Gastroesophageal sphincter (tissue), 4 donors: Measurements from ENCODE around the gene MMP14. TPM values are rescaled to one million over a fixed set of nuclear protein-coding genes. Genes with fewer than 3 reads are reported as not detected.

Source experiments
- ATAC-seq: fragments of 150-250 bp; one replicate; pipeline ENCODE4 v1.9.1; 2016; ENCODE audit warnings: mild to moderate bottlenecking, moderate library complexity
- H3K27ac ChIP-seq, 4 donors: fragments of 200-600 bp; sonication (generic) in 3 of 4; 1 replicate in 3 of 4; 2 replicates in 1 of 4; pipeline ENCODE4 v1.5.1; 2016 to 2019
- H3K27me3 ChIP-seq: fragments of 200-600 bp; sonication (generic); one replicate; pipeline ENCODE4 v1.5.1; 2019
- H3K36me3 ChIP-seq, 2 donors: fragments of 200-600 bp; sonication (generic); one replicate each; pipeline ENCODE4 v1.5.1; 2019; ENCODE audit warnings: control low read depth in 1 of 2
- H3K4me1 ChIP-seq, 3 donors: fragments of 200-600 bp; sonication (generic); 1 replicate in 2 of 3; 2 replicates in 1 of 3; pipeline ENCODE4 v1.5.1; 2016 to 2019; ENCODE audit warnings: control low read depth in 2 of 3
- H3K4me3 ChIP-seq, 2 donors: fragments of 200-600 bp; sonication (generic); one replicate each; pipeline ENCODE4 v1.5.1; 2019; ENCODE audit warnings: mild to moderate bottlenecking in 1 of 2, moderate library complexity in 1 of 2
- H3K9me3 ChIP-seq, 3 donors: fragments of 200-600 bp; sonication (generic); one replicate each; pipeline ENCODE4 v1.5.1; 2017 to 2019; ENCODE audit warnings: control low read depth in 2 of 3
- EP300 ChIP-seq: sonication (generic); formaldehyde crosslinking; IDR thresholded peaks from one replicate; pipeline ENCODE4 v1.6.1; 2017; ENCODE audit warnings: antibody characterized with exemption, mild to moderate bottlenecking
- POLR2A ChIP-seq, 2 donors: fragments of 450-650 bp; IDR thresholded peaks; one replicate each; pipeline ENCODE4 v1.6.1; 2017; ENCODE audit warnings: antibody characterized with exemption in 2 of 2, mild to moderate bottlenecking in 2 of 2, moderate library complexity in 1 of 2
- POLR2AphosphoS5 ChIP-seq: sonication (generic); formaldehyde crosslinking; IDR thresholded peaks from one replicate; pipeline ENCODE4 v1.6.1; 2017; ENCODE audit warnings: antibody characterized with exemption
- WGBS, 2 donors: methylation state at CpG; one replicate each; pipeline ENCODE4 v1.1.5; 2018; ENCODE audit warnings: low coverage in 1 of 2; 5-methylcytosine and 5-hydroxymethylcytosine counted together
- total RNA-seq, 4 donors: library from RNA; depleted of rRNA; stranded (reverse); fragments of >200 nt; gene quantifications; one replicate each; pipeline ENCODE4 v1.1.0, GENCODE V29; 2016
- TF ChIP-seq, protein P1 (sequence below), 4 experiments: fragments of 200-600 bp in 2 of 4; fragments of 450-650 bp in 2 of 4; sonication (generic) in 1 of 4; IDR thresholded peaks; one replicate each; pipeline ENCODE4 v1.5.1; 2017 to 2019; ENCODE audit warnings: antibody characterized with exemption in 4 of 4, mild to moderate bottlenecking in 2 of 4, moderate library complexity in 2 of 4

Gene MMP14
- total RNA-seq, 4 donors from 2014 or later: 114 to 127 (median 123) TPM

GRCh38 chr14:22813145-22813544 is 23.2 kb upstream of the MMP14 start:
- Histone ChIP-seq H3K4me3 (no peak overlapping the region), H3K36me3 (no peaks in the 10 kb centered on the region), H3K27me3 (no peaks in the 10 kb centered on the region), H3K4me1 (no peaks in the 10 kb centered on the region), H3K9me3 (no peaks in the 10 kb centered on the region), H3K27ac (no peak overlapping the region)
- ATAC-seq: no peak
- 72 to 77% methylated on average over 2 to 9 of the region's 9 CpGs for WGBS, 2 donors
- TF ChIP-seq EP300 (no peak), POLR2A (IDR thresholded peaks at IDR 0.05) (no peak), POLR2AphosphoS5 (no peak)
- TF ChIP-seq, protein P1, sequence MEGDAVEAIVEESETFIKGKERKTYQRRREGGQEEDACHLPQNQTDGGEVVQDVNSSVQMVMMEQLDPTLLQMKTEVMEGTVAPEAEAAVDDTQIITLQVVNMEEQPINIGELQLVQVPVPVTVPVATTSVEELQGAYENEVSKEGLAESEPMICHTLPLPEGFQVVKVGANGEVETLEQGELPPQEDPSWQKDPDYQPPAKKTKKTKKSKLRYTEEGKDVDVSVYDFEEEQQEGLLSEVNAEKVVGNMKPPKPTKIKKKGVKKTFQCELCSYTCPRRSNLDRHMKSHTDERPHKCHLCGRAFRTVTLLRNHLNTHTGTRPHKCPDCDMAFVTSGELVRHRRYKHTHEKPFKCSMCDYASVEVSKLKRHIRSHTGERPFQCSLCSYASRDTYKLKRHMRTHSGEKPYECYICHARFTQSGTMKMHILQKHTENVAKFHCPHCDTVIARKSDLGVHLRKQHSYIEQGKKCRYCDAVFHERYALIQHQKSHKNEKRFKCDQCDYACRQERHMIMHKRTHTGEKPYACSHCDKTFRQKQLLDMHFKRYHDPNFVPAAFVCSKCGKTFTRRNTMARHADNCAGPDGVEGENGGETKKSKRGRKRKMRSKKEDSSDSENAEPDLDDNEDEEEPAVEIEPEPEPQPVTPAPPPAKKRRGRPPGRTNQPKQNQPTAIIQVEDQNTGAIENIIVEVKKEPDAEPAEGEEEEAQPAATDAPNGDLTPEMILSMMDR (IDR thresholded peaks at IDR 0.05): no peak

DNA sequence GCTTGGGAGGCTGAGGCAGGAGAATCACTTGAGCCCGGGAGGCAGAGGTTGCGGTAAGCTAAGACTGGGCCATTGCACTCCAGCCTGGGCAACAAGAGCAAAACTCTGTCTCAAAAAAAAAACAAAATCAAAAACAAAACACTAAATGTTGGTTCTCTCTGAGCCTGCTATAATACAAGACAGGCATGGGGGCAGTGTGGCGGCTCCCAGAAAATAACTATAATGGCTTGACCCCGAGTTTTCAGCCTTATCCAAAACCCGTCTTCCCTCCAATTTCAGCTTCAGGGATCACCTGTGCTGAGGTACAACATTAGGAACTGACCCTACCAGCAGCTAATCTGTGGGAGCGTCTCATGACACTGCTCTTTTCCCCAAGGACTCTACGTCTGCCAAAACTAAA is 22.0 kb upstream of the MMP14 start:
- H3K27me3 ChIP-seq: no peaks in the 10 kb centered on the region
- TF ChIP-seq POLR2AphosphoS5 (no peak), EP300 (no peak), POLR2A (IDR thresholded peaks at IDR 0.05) (no peak)
- TF ChIP-seq, protein P1 (IDR thresholded peaks at IDR 0.05): no peak
- H3K9me3 ChIP-seq: no peaks in the 10 kb centered on the region
- H3K4me1 ChIP-seq: peaks cover 0 to 7% (median 4%) of the 10 kb centered on the region in 3 donors
- no peak for ATAC-seq
- H3K36me3 ChIP-seq: no peaks in the 10 kb centered on the region
- no peak overlapping the region for H3K27ac ChIP-seq
- WGBS, 2 donors: 72 to 74% methylated on average over 6 to 7 of the region's 7 CpGs
- H3K4me3 ChIP-seq: peak overlapping the region in 1 of 2 donors; percentile 29

GRCh38 chr14:22814941-22815713 is 21.3 kb upstream of the MMP14 start, which contains the start of gene SLC7A7:
Gene SLC7A7 (minus strand): TSS chr14:22815435. CDS start chr14:22813398, 2,037 bp downstream.
- 34 to 44% methylated on average over 5 to 9 of the region's 10 CpGs for WGBS, 2 donors
- H3K4me1 ChIP-seq: peaks cover 0 to 13% (median 4%) of the 10 kb centered on the region in 3 donors
- no peaks in the 10 kb centered on the region for H3K36me3 ChIP-seq
- no peaks in the 10 kb centered on the region for H3K9me3 ChIP-seq
- peak within 1 kb of the TSS in 1 of 2 donors; percentile 29 for H3K4me3 ChIP-seq
- ATAC-seq: peak; percentile 26
- no peak for TF ChIP-seq EP300
- no peak for TF ChIP-seq POLR2AphosphoS5
- TF ChIP-seq, protein P1 (IDR thresholded peaks at IDR 0.05): no peak
- no peak for TF ChIP-seq POLR2A (IDR thresholded peaks at IDR 0.05)
- H3K27me3 ChIP-seq: no peaks in the 10 kb centered on the region
- peak within 1 kb of the TSS in 2 of 4 donors; percentile 29 to 71 for H3K27ac ChIP-seq

- Histone ChIP-seq H3K4me3 (peak overlapping the region in 1 of 2 donors; percentile 36), H3K9me3 (no peaks in the 10 kb centered on the region), H3K27ac (peak overlapping the region in 3 of 4 donors; percentile 41 to 57 (median 45)), H3K27me3 (no peaks in the 10 kb centered on the region), H3K36me3 (no peaks in the 10 kb centered on the region), H3K4me1 (peaks cover 0 to 40% (median 18%) of the 10 kb centered on the region in 3 donors)
- 27 to 59% methylated on average over 3 to 10 of the region's 10 CpGs for WGBS, 2 donors
- no peak for ATAC-seq
- TF ChIP-seq POLR2A (IDR thresholded peaks at IDR 0.05) (no peak), EP300 (no peak), POLR2AphosphoS5 (no peak)
- TF ChIP-seq, protein P1 (IDR thresholded peaks at IDR 0.05): no peak
Measured at GRCh38 chr14:22819151-22819988, 17.0 kb upstream of the MMP14 start.
